ENCODE data around the gene TRPM5. TPM values are rescaled to one million over a fixed set of nuclear protein-coding genes. Genes with fewer than 3 reads are reported as not detected.

The TRPM5 gene
- total RNA-seq, 1 donor from 2014 or later: not detected

GRCh38 chr11:2435288-2436012, 8.9 kb downstream of the TRPM5 start:
- no peak for DNase-seq (ENCODE audit: low read depth)
- H3K4me3 ChIP-seq (ENCODE audit: insufficient read depth, low read depth, low read length): no peak overlapping the region
- no peaks in the 10 kb centered on the region for H4K20me1 ChIP-seq (ENCODE audit: insufficient read depth, low read length)
- no peaks in the 10 kb centered on the region for H3K36me3 Mint-ChIP-seq (ENCODE audit: low read depth, unreplicated experiment)
- H3K4me1 Mint-ChIP-seq (ENCODE audit: low read depth, unreplicated experiment): no peaks in the 10 kb centered on the region
- no peak overlapping the region for H3K27ac Mint-ChIP-seq (ENCODE audit: unreplicated experiment)
- no peak overlapping the region for H3K4me2 ChIP-seq (ENCODE audit: low read length)
- H3K79me2 ChIP-seq (ENCODE audit: insufficient read depth, low read length): no peaks in the 10 kb centered on the region
- peaks cover 9% of the 10 kb centered on the region for H3K9me3 Mint-ChIP-seq (ENCODE audit: unreplicated experiment)
- no peaks in the 10 kb centered on the region for H3K36me3 ChIP-seq (ENCODE audit: insufficient read depth, low read length)
- peaks cover 45% of the 10 kb centered on the region for H3K27me3 Mint-ChIP-seq (ENCODE audit: low read depth, unreplicated experiment)
- no peak overlapping the region for H2AFZ ChIP-seq (ENCODE audit: low read depth, low read length)
- peaks cover 10% of the 10 kb centered on the region for H3K27me3 ChIP-seq (ENCODE audit: insufficient read depth, low read length)
- no peak for TF ChIP-seq CTCF (IDR thresholded peaks at IDR 0.05; ENCODE audit: insufficient read depth, low read depth, low read length)
- no peak for TF ChIP-seq EZH2 (IDR thresholded peaks at IDR 0.05; ENCODE audit: insufficient read depth, low read length)
- no peak overlapping the region for H3K4me3 Mint-ChIP-seq (ENCODE audit: unreplicated experiment)
- H3K27ac ChIP-seq (ENCODE audit: low read depth, low read length): no peak overlapping the region
- H3K9ac ChIP-seq (ENCODE audit: low read length): no peak overlapping the region
- no peak for FAIRE-seq
- H3K9me3 ChIP-seq (ENCODE audit: insufficient read depth, low read depth, low read length): no peaks in the 10 kb centered on the region
- H3K4me1 ChIP-seq (ENCODE audit: insufficient read depth, low read length): no peaks in the 10 kb centered on the region

DNA sequence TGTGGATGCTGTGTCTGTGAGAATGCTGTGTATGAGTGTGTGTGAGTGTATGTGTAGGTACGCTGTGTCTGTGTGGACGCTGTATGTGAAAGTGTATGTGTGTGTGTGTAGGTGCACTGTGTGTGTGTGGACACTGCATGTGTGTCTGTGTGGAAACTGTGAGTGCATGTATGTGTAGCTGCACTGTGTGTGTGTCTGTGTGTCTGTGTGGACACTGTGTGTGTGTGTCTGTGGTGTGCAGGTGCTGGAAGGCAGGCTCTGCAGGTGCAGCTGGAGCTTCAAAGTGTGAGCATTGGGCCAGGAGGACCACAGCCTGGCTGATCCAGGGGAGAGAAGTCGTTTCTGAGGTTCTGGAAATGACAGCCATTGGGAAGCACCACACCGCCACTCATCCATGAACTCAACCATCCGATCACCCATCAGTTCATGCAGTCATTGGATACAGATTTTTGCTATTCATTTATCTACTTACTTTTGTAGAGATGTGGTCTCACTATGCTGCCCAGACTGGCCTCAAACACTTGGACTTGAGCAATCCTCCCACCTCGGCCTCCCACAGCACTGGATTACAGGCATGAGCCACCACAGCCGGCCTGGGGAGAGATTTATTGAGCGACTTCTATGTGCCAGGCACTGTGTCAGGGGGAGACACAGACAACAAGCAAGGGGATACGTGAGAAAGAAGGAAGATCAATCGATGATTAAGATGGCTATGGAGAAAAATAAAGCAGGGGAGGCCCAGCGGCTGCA, 9.6 kb downstream of the TRPM5 start:
- peaks cover 6% of the 10 kb centered on the region for H3K9me3 Mint-ChIP-seq (ENCODE audit: unreplicated experiment)
- H3K27ac ChIP-seq (ENCODE audit: low read depth, low read length): no peak overlapping the region
- H3K27me3 Mint-ChIP-seq (ENCODE audit: low read depth, unreplicated experiment): peaks cover 37% of the 10 kb centered on the region
- no peak for DNase-seq (ENCODE audit: low read depth)
- no peaks in the 10 kb centered on the region for H3K4me1 ChIP-seq (ENCODE audit: insufficient read depth, low read length)
- no peak for TF ChIP-seq EZH2 (IDR thresholded peaks at IDR 0.05; ENCODE audit: insufficient read depth, low read length)
- no peak for TF ChIP-seq CTCF (IDR thresholded peaks at IDR 0.05; ENCODE audit: insufficient read depth, low read depth, low read length)
- peaks cover 10% of the 10 kb centered on the region for H3K27me3 ChIP-seq (ENCODE audit: insufficient read depth, low read length)
- no peaks in the 10 kb centered on the region for H3K4me1 Mint-ChIP-seq (ENCODE audit: low read depth, unreplicated experiment)
- H3K4me3 ChIP-seq (ENCODE audit: insufficient read depth, low read depth, low read length): no peak overlapping the region
- H4K20me1 ChIP-seq (ENCODE audit: insufficient read depth, low read length): no peaks in the 10 kb centered on the region
- H3K9ac ChIP-seq (ENCODE audit: low read length): no peak overlapping the region
- FAIRE-seq: no peak
- H3K79me2 ChIP-seq (ENCODE audit: insufficient read depth, low read length): no peaks in the 10 kb centered on the region
- H3K9me3 ChIP-seq (ENCODE audit: insufficient read depth, low read depth, low read length): no peaks in the 10 kb centered on the region
- no peak overlapping the region for H2AFZ ChIP-seq (ENCODE audit: low read depth, low read length)
- H3K27ac Mint-ChIP-seq (ENCODE audit: unreplicated experiment): no peak overlapping the region
- H3K36me3 ChIP-seq (ENCODE audit: insufficient read depth, low read length): no peaks in the 10 kb centered on the region
- no peak overlapping the region for H3K4me3 Mint-ChIP-seq (ENCODE audit: unreplicated experiment)
- no peak overlapping the region for H3K4me2 ChIP-seq (ENCODE audit: low read length)
- no peaks in the 10 kb centered on the region for H3K36me3 Mint-ChIP-seq (ENCODE audit: low read depth, unreplicated experiment)

GRCh38 chr11:2434008-2434407, 10.3 kb downstream of the TRPM5 start:
- Histone ChIP-seq H3K4me3 (ENCODE audit: insufficient read depth, low read depth, low read length) (no peak overlapping the region), H3K27me3 (ENCODE audit: insufficient read depth, low read length) (peaks cover 9% of the 10 kb centered on the region), H3K4me1 (ENCODE audit: insufficient read depth, low read length) (no peaks in the 10 kb centered on the region), H3K36me3 (ENCODE audit: insufficient read depth, low read length) (no peaks in the 10 kb centered on the region), H3K27ac (ENCODE audit: low read depth, low read length) (no peak overlapping the region), H3K79me2 (ENCODE audit: insufficient read depth, low read length) (no peaks in the 10 kb centered on the region), H3K4me2 (ENCODE audit: low read length) (no peak overlapping the region), H4K20me1 (ENCODE audit: insufficient read depth, low read length) (no peaks in the 10 kb centered on the region), H3K9ac (ENCODE audit: low read length) (no peak overlapping the region), H2AFZ (ENCODE audit: low read depth, low read length) (no peak overlapping the region), H3K9me3 (ENCODE audit: insufficient read depth, low read depth, low read length) (peaks cover 2% of the 10 kb centered on the region)
- TF ChIP-seq EZH2 (IDR thresholded peaks at IDR 0.05; ENCODE audit: insufficient read depth, low read length) (no peak), CTCF (IDR thresholded peaks at IDR 0.05; ENCODE audit: insufficient read depth, low read depth, low read length) (no peak)
- no peak for FAIRE-seq
- no peak for DNase-seq (ENCODE audit: low read depth)
- peaks cover 31% of the 10 kb centered on the region for H3K27me3 Mint-ChIP-seq (ENCODE audit: low read depth, unreplicated experiment)
- H3K36me3 Mint-ChIP-seq (ENCODE audit: low read depth, unreplicated experiment): no peaks in the 10 kb centered on the region
- no peak overlapping the region for H3K27ac Mint-ChIP-seq (ENCODE audit: unreplicated experiment)
- no peaks in the 10 kb centered on the region for H3K4me1 Mint-ChIP-seq (ENCODE audit: low read depth, unreplicated experiment)
- peaks cover 5% of the 10 kb centered on the region for H3K9me3 Mint-ChIP-seq (ENCODE audit: unreplicated experiment)
- H3K4me3 Mint-ChIP-seq (ENCODE audit: unreplicated experiment): no peak overlapping the region

All from astrocyte (in vitro differentiated cells and primary cell).